Measurements from ENCODE around the gene MOK.

Gene MOK

DNA sequence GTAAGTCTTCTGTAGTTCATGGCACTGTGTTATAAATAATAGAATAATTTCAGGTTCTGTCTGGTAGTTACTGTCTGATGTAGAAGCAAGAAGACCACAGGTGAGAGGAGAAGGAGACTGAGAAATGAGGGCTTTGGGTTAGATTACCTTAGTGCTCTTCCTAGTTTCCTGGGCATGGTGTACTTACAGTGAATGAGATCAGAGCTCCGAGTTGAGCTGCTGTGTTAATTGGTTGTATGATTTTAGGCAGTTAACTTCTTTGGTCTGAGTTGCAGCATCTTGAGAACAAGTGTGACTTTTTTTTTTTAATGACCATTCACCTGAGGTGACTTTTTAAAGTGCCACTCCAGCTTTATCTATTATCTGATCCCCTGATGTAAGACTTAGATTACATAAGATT, 123.8 kb downstream of the MOK start:
- no peak for DNase-seq (ENCODE audit: low read depth in 2 of 2)

DNA sequence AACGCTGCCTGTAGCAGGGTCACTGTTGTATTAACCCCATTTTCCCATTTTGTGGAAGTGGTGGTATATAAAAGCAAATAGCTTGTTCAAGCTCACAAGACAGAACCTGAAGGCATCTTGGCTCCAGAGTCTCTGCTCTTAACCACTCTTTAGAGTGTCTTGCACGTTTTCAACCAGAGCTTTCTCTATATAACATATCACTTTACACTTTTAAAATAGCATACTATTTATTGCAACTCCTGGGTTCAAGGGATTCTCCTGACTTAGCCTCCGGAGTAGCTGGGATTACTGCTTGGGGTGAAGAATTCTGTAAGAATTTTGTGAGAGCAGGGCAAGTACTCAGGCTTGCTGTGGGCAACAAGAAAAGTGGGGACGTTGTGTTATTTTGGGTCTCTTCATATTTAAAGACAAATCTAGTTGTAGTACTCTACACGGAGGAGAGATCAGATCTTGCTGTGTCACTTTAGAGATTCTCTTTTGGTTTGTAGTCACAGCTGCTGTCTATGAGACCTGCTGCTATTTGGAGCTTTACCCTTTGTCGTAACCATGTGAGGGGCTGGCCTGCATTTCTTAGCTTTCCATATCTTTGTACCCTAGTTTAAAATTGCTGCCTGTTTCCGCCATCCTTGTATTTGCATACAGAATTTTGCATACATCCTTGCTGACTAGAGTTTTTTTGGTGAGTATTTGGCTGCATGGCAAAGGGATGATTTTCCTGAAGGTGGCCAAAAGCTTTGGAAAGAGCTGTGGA, 124.5 kb downstream of the MOK start:
- DNase-seq (ENCODE audit: low read depth in 2 of 2) = no peak
